HEK293 (cell line): ENCODE data around the gene PDLIM7.
A peak's percentile ranks its signal among the peaks of the same experiment; 100 is the strongest.

Source experiments
- HOXC10 ChIP-seq: sonication (generic); formaldehyde crosslinking; IDR thresholded peaks from 2 replicates; pipeline ENCODE4 v1.8.1; 2023; ENCODE audit warnings: mild to moderate bottlenecking, missing genetic modification reagents
- SCRT1 ChIP-seq: fragments of 450-650 bp; formaldehyde crosslinking; IDR thresholded peaks from 2 replicates; pipeline ENCODE4 v1.5.1; 2016; ENCODE audit warnings: missing biosample characterization, missing genetic modification characterization, borderline replicate concordance
- ZBTB17 ChIP-seq: fragments of 450-650 bp; formaldehyde crosslinking; IDR thresholded peaks from 2 replicates; pipeline ENCODE4 v1.5.1; 2016; ENCODE audit warnings: missing biosample characterization, missing genetic modification characterization
- ZBTB21 ChIP-seq: fragments of 450-650 bp; formaldehyde crosslinking; IDR thresholded peaks from 2 replicates; pipeline ENCODE4 v1.5.1; 2017; ENCODE audit warnings: missing biosample characterization, missing genetic modification characterization
- ZBTB8A ChIP-seq: fragments of 450-650 bp; formaldehyde crosslinking; IDR thresholded peaks from 2 replicates; pipeline ENCODE4 v1.5.1; 2016; ENCODE audit warnings: missing biosample characterization, missing genetic modification characterization
- ZFP3 ChIP-seq: fragments of 450-650 bp; formaldehyde crosslinking; IDR thresholded peaks from 2 replicates; pipeline ENCODE4 v1.5.1; 2016; ENCODE audit warnings: low read depth, missing biosample characterization, missing genetic modification characterization
- ZNF112 ChIP-seq: fragments of 450-650 bp; formaldehyde crosslinking; IDR thresholded peaks from 2 replicates; pipeline ENCODE4 v1.5.0; 2017; ENCODE audit warnings: missing biosample characterization, missing genetic modification characterization
- ZNF133 ChIP-seq: fragments of 450-650 bp; formaldehyde crosslinking; IDR thresholded peaks from 2 replicates; pipeline ENCODE4 v1.5.1; 2016; ENCODE audit warnings: missing biosample characterization, missing genetic modification characterization
- ZNF140 ChIP-seq: fragments of 450-650 bp; formaldehyde crosslinking; IDR thresholded peaks from 2 replicates; pipeline ENCODE4 v1.5.1; 2016; ENCODE audit warnings: missing biosample characterization, missing genetic modification characterization
- ZNF19 ChIP-seq: fragments of 450-650 bp; formaldehyde crosslinking; IDR thresholded peaks from 2 replicates; pipeline ENCODE4; 2016; ENCODE audit warnings: missing biosample characterization, missing genetic modification characterization, low read depth
- ZNF214 ChIP-seq: fragments of 450-650 bp; formaldehyde crosslinking; IDR thresholded peaks from 2 replicates; pipeline ENCODE4 v1.5.1; 2017; ENCODE audit warnings: missing biosample characterization, mild to moderate bottlenecking, missing genetic modification characterization, borderline replicate concordance
- ZNF221 ChIP-seq: fragments of 450-650 bp; formaldehyde crosslinking; IDR thresholded peaks from 2 replicates; pipeline ENCODE4 v1.5.1; 2017; ENCODE audit warnings: missing biosample characterization, missing genetic modification characterization, borderline replicate concordance
- ZNF24 ChIP-seq: fragments of 450-650 bp; formaldehyde crosslinking; IDR thresholded peaks from 2 replicates; pipeline ENCODE4 v1.5.1; 2016; ENCODE audit warnings: missing biosample characterization, missing genetic modification characterization
- ZNF302 ChIP-seq: fragments of 450-650 bp; formaldehyde crosslinking; IDR thresholded peaks from 2 replicates; pipeline ENCODE4 v1.5.1; 2016; ENCODE audit warnings: missing biosample characterization, missing genetic modification characterization, low read depth
- ZNF394 ChIP-seq: fragments of 450-650 bp; formaldehyde crosslinking; IDR thresholded peaks from 2 replicates; pipeline ENCODE4 v1.5.1; 2016; ENCODE audit warnings: missing biosample characterization, missing genetic modification characterization, mild to moderate bottlenecking, moderate library complexity, borderline replicate concordance
- ZNF433 ChIP-seq: fragments of 450-650 bp; formaldehyde crosslinking; IDR thresholded peaks from 2 replicates; pipeline ENCODE4 v1.5.1; 2016; ENCODE audit warnings: missing biosample characterization, missing genetic modification characterization, low read depth
- ZNF518A ChIP-seq: fragments of 450-650 bp; formaldehyde crosslinking; conservative IDR thresholded peaks from 2 replicates; pipeline ENCODE4 v1.5.1; 2016; ENCODE audit warnings: low read depth, missing biosample characterization, missing genetic modification characterization
- ZNF521 ChIP-seq: fragments of 450-650 bp; formaldehyde crosslinking; IDR thresholded peaks from 2 replicates; pipeline ENCODE4 v1.5.1; 2017; ENCODE audit warnings: missing biosample characterization, mild to moderate bottlenecking, missing genetic modification characterization
- ZNF560 ChIP-seq: fragments of 450-650 bp; formaldehyde crosslinking; IDR thresholded peaks from 2 replicates; pipeline ENCODE4 v1.5.1; 2017; ENCODE audit warnings: missing biosample characterization, missing genetic modification characterization, borderline replicate concordance
- ZNF596 ChIP-seq: fragments of 450-650 bp; IDR thresholded peaks from 2 replicates; pipeline ENCODE4 v1.5.0; 2018; ENCODE audit warnings: missing biosample characterization, mild to moderate bottlenecking, missing genetic modification characterization, moderate library complexity
- ZNF621 ChIP-seq: fragments of 450-650 bp; formaldehyde crosslinking; IDR thresholded peaks from 2 replicates; pipeline ENCODE4 v1.5.1; 2017; ENCODE audit warnings: missing biosample characterization, missing genetic modification characterization
- ZNF629 ChIP-seq: fragments of 450-650 bp; formaldehyde crosslinking; IDR thresholded peaks from 2 replicates; pipeline ENCODE4 v1.5.1; 2017; ENCODE audit warnings: missing biosample characterization, missing genetic modification characterization
- ZNF654 ChIP-seq: fragments of 450-650 bp; formaldehyde crosslinking; IDR thresholded peaks from 2 replicates; pipeline ENCODE4 v1.5.1; 2016; ENCODE audit warnings: low read depth, missing biosample characterization, missing genetic modification characterization
- ZNF677 ChIP-seq: fragments of 450-650 bp; IDR thresholded peaks from 2 replicates; pipeline ENCODE4 v1.5.0; 2018; ENCODE audit warnings: missing biosample characterization, mild to moderate bottlenecking, missing genetic modification characterization, moderate library complexity
- ZNF777 ChIP-seq: fragments of 450-650 bp; formaldehyde crosslinking; IDR thresholded peaks from 2 replicates; pipeline ENCODE4 v1.5.1; 2017; ENCODE audit warnings: missing biosample characterization, missing genetic modification characterization, borderline replicate concordance
- TF ChIP-seq, protein P1 (sequence below): sonication (generic); formaldehyde crosslinking; IDR thresholded peaks from 2 replicates; pipeline ENCODE4 v1.8.1; 2022; ENCODE audit warnings: mild to moderate bottlenecking, moderate library complexity, missing genetic modification reagents
- TF ChIP-seq, protein P2 (sequence below): fragments of 450-650 bp; formaldehyde crosslinking; IDR thresholded peaks from 2 replicates; pipeline ENCODE4 v1.5.1; 2017; ENCODE audit warnings: missing biosample characterization, missing genetic modification characterization
- TF ChIP-seq, protein P3 (sequence below): fragments of 450-650 bp; formaldehyde crosslinking; IDR thresholded peaks from 2 replicates; pipeline ENCODE4; 2016; ENCODE audit warnings: missing biosample characterization, missing genetic modification characterization
- TF ChIP-seq, protein P4 (sequence below): fragments of 450-650 bp; formaldehyde crosslinking; IDR thresholded peaks from 2 replicates; pipeline ENCODE4 v1.5.1; 2016; ENCODE audit warnings: missing biosample characterization, missing genetic modification characterization

Gene PDLIM7

GRCh38 chr5:177455661-177456590 lies 41.5 kb downstream of the PDLIM7 start (continued):
- no peak for TF ChIP-seq HOXC10
- TF ChIP-seq ZNF596 = no peak
- TF ChIP-seq ZNF629 = peak; percentile 33; the same call in 1 of the 2 replicates
- TF ChIP-seq ZNF560 (tag by site-specific recombination) = no peak
- no peak for TF ChIP-seq ZNF654 (tag by site-specific recombination)
- no peak for TF ChIP-seq SCRT1 (tag by site-specific recombination)
- no peak for TF ChIP-seq ZNF433 (tag by site-specific recombination)
- no peak for TF ChIP-seq ZFP3
- TF ChIP-seq, protein P1, sequence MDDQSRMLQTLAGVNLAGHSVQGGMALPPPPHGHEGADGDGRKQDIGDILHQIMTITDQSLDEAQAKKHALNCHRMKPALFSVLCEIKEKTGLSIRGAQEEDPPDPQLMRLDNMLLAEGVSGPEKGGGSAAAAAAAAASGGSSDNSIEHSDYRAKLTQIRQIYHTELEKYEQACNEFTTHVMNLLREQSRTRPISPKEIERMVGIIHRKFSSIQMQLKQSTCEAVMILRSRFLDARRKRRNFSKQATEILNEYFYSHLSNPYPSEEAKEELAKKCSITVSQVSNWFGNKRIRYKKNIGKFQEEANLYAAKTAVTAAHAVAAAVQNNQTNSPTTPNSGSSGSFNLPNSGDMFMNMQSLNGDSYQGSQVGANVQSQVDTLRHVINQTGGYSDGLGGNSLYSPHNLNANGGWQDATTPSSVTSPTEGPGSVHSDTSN (CRISPR knock-in tag) = no peak
- no peak for TF ChIP-seq ZNF140
- TF ChIP-seq ZNF621 (tag by site-specific recombination) = no peak
- TF ChIP-seq, protein P2, sequence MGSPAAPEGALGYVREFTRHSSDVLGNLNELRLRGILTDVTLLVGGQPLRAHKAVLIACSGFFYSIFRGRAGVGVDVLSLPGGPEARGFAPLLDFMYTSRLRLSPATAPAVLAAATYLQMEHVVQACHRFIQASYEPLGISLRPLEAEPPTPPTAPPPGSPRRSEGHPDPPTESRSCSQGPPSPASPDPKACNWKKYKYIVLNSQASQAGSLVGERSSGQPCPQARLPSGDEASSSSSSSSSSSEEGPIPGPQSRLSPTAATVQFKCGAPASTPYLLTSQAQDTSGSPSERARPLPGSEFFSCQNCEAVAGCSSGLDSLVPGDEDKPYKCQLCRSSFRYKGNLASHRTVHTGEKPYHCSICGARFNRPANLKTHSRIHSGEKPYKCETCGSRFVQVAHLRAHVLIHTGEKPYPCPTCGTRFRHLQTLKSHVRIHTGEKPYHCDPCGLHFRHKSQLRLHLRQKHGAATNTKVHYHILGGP = no peak
- no peak for TF ChIP-seq ZNF677 (tag by site-specific recombination)
- TF ChIP-seq, protein P3, sequence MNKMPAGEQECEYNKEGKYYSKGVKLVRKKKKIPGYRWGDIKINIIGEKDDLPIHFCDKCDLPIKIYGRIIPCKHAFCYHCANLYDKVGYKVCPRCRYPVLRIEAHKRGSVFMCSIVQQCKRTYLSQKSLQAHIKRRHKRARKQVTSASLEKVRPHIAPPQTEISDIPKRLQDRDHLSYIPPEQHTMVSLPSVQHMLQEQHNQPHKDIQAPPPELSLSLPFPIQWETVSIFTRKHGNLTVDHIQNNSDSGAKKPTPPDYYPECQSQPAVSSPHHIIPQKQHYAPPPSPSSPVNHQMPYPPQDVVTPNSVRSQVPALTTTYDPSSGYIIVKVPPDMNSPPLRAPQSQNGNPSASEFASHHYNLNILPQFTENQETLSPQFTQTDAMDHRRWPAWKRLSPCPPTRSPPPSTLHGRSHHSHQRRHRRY (tag by site-specific recombination) = no peak
- TF ChIP-seq ZNF112 = no peak
- 0 out of 2 replicates have a peak, but pooled peaks have one; percentile 39 for TF ChIP-seq ZBTB17 (tag by site-specific recombination)
- TF ChIP-seq ZNF19 = no peak
- TF ChIP-seq ZNF214 = no peak
- TF ChIP-seq, protein P4, sequence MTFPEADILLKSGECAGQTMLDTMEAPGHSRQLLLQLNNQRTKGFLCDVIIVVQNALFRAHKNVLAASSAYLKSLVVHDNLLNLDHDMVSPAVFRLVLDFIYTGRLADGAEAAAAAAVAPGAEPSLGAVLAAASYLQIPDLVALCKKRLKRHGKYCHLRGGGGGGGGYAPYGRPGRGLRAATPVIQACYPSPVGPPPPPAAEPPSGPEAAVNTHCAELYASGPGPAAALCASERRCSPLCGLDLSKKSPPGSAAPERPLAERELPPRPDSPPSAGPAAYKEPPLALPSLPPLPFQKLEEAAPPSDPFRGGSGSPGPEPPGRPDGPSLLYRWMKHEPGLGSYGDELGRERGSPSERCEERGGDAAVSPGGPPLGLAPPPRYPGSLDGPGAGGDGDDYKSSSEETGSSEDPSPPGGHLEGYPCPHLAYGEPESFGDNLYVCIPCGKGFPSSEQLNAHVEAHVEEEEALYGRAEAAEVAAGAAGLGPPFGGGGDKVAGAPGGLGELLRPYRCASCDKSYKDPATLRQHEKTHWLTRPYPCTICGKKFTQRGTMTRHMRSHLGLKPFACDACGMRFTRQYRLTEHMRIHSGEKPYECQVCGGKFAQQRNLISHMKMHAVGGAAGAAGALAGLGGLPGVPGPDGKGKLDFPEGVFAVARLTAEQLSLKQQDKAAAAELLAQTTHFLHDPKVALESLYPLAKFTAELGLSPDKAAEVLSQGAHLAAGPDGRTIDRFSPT (tag by site-specific recombination) = peak; percentile 27; the same call in 1 of the 2 replicates
- no peak for TF ChIP-seq ZNF302 (tag by site-specific recombination)
- peak; percentile 91 for TF ChIP-seq ZNF394 (tag by site-specific recombination)
- TF ChIP-seq ZNF221 = no peak
- TF ChIP-seq ZNF24 = no peak
- TF ChIP-seq ZNF518A (tag by site-specific recombination) = no peak
- TF ChIP-seq ZBTB8A (tag by site-specific recombination) = peak; percentile 93
- TF ChIP-seq ZNF777 = no peak
- no peak for TF ChIP-seq ZBTB21 (tag by site-specific recombination)
- no peak for TF ChIP-seq ZNF133 (tag by site-specific recombination)
- no peak for TF ChIP-seq ZNF521
